ENCODE measurements around the gene DAZAP2. TPM values are rescaled to one million over a fixed set of nuclear protein-coding genes. Genes with fewer than 3 reads are reported as not detected.

DAZAP2 gene
- polyA plus RNA-seq, 1 donor (not counting 4 experiments of a cell fraction or from before 2014, with no cell fraction given), result 199 TPM

- Histone ChIP-seq H4K20me1 (ENCODE audit: control insufficient read depth, extremely low read depth, insufficient read depth, low read length) (no peaks in the 10 kb centered on the region), H3K36me3 (ENCODE audit: control insufficient read depth in 2 of 2, extremely low read depth in 1 of 2, insufficient read depth in 2 of 2, low read length in 2 of 2) (peaks cover 22 to 30% of the 10 kb centered on the region in 2 experiments), H3K79me2 (ENCODE audit: control insufficient read depth, insufficient read depth, low read length) (peaks cover 5% of the 10 kb centered on the region), H3K4me3 (ENCODE audit: control insufficient read depth in 2 of 3, extremely low read depth in 1 of 3, insufficient read depth in 2 of 3, low read depth in 1 of 3, low read length in 3 of 3) (no peak overlapping the region), H3K9me1 (ENCODE audit: control insufficient read depth, extremely low read depth, insufficient read depth, low read length) (no peaks in the 10 kb centered on the region), H3K4me1 (ENCODE audit: control insufficient read depth, extremely low read depth, insufficient read depth, low read length) (peaks cover 3% of the 10 kb centered on the region), H3K27me3 (ENCODE audit: control insufficient read depth, extremely low read depth, insufficient read depth, low read length) (no peaks in the 10 kb centered on the region), H3K4me2 (ENCODE audit: control insufficient read depth, extremely low read depth, insufficient read depth, low read depth, low read length) (no peak overlapping the region), H2AFZ (ENCODE audit: control insufficient read depth, low read length) (no peak overlapping the region), H3K27ac (ENCODE audit: control insufficient read depth, insufficient read depth, low read length) (no peak overlapping the region), H3K9me3 (ENCODE audit: control insufficient read depth, low read depth, low read length) (no peaks in the 10 kb centered on the region), H3K9ac (ENCODE audit: control insufficient read depth, extremely low read depth, insufficient read depth, low read length) (no peak overlapping the region)
- DNase-seq (ENCODE audit: low read depth, low spot score) (no peak), FAIRE-seq (no peak)
- dilution Hi-C loops (cut with MboI; ENCODE audit: extremely low pct_ligation_motif_present, low sequenced_read_pairs), result no loop called here
- no peak for TF ChIP-seq EZH2 (IDR thresholded peaks at IDR 0.05; ENCODE audit: low read length)
- no peak for TF ChIP-seq CTCF (optimal IDR thresholded peaks at IDR 0.05 in 1 of 3, IDR thresholded peaks at IDR 0.05 in 1 of 3, conservative IDR thresholded peaks at IDR 0.05 in 1 of 3; ENCODE audit: extremely low read depth in 1 of 3, insufficient read depth in 2 of 3, low read length in 3 of 3)
Observed at GRCh38 chr12:51247523-51248206, 9.0 kb downstream of the DAZAP2 start.

GRCh38 chr12:51253276-51253675 is 14.7 kb downstream of the DAZAP2 start:
- no peaks in the 10 kb centered on the region for H3K9me3 ChIP-seq (ENCODE audit: control insufficient read depth, low read depth, low read length)
- H3K9me1 ChIP-seq (ENCODE audit: control insufficient read depth, extremely low read depth, insufficient read depth, low read length), result no peaks in the 10 kb centered on the region
- H3K4me2 ChIP-seq (ENCODE audit: control insufficient read depth, extremely low read depth, insufficient read depth, low read depth, low read length), result no peak overlapping the region
- FAIRE-seq (no peak), DNase-seq (ENCODE audit: low read depth, low spot score) (no peak)
- peaks cover 3 to 5% of the 10 kb centered on the region in 2 experiments for H3K36me3 ChIP-seq (ENCODE audit: control insufficient read depth in 2 of 2, extremely low read depth in 1 of 2, insufficient read depth in 2 of 2, low read length in 2 of 2)
- H2AFZ ChIP-seq (ENCODE audit: control insufficient read depth, low read length), result no peak overlapping the region
- peaks cover 5% of the 10 kb centered on the region for H3K79me2 ChIP-seq (ENCODE audit: control insufficient read depth, insufficient read depth, low read length)
- no peak overlapping the region for H3K4me3 ChIP-seq (ENCODE audit: control insufficient read depth in 2 of 3, extremely low read depth in 1 of 3, insufficient read depth in 2 of 3, low read depth in 1 of 3, low read length in 3 of 3)
- dilution Hi-C loops (cut with MboI; ENCODE audit: extremely low pct_ligation_motif_present, low sequenced_read_pairs), result no loop called here
- H3K9ac ChIP-seq (ENCODE audit: control insufficient read depth, extremely low read depth, insufficient read depth, low read length), result no peak overlapping the region
- no peaks in the 10 kb centered on the region for H3K27me3 ChIP-seq (ENCODE audit: control insufficient read depth, extremely low read depth, insufficient read depth, low read length)
- H3K27ac ChIP-seq (ENCODE audit: control insufficient read depth, insufficient read depth, low read length), result no peak overlapping the region
- no peaks in the 10 kb centered on the region for H3K4me1 ChIP-seq (ENCODE audit: control insufficient read depth, extremely low read depth, insufficient read depth, low read length)
- TF ChIP-seq CTCF (optimal IDR thresholded peaks at IDR 0.05 in 1 of 3, IDR thresholded peaks at IDR 0.05 in 1 of 3, conservative IDR thresholded peaks at IDR 0.05 in 1 of 3; ENCODE audit: extremely low read depth in 1 of 3, insufficient read depth in 2 of 3, low read length in 3 of 3), result no peak
- TF ChIP-seq EZH2 (IDR thresholded peaks at IDR 0.05; ENCODE audit: low read length), result no peak
- no peaks in the 10 kb centered on the region for H4K20me1 ChIP-seq (ENCODE audit: control insufficient read depth, extremely low read depth, insufficient read depth, low read length)

Measured in keratinocyte (primary cell).